Skeletal muscle tissue (tissue), 4 donors: Measurements from ENCODE around the gene NOTCH2. TPM values are rescaled to one million over a fixed set of nuclear protein-coding genes. Genes with fewer than 3 reads are reported as not detected.
"Not testable (repeated sequence)": the region's sequence is repeated elsewhere in the genome, so short reads cannot be mapped to it uniquely, and the experiment has no call there.

Experiments
- H3K27ac ChIP-seq: one replicate; pipeline ENCODE4 v1.7.0; 2013; ENCODE audit warnings: mild to moderate bottlenecking, low read depth, low read length, inconsistent platforms
- H3K27me3 ChIP-seq, 3 donors: one replicate each; pipeline ENCODE4 v1.7.0; 2013; ENCODE audit warnings: low read length in 3 of 3; ENCODE audit not compliant: control insufficient read depth in 3 of 3, insufficient read depth in 3 of 3
- H3K36me3 ChIP-seq, 3 donors: one replicate each; pipeline ENCODE4 v1.7.0; 2013; ENCODE audit warnings: low read length in 3 of 3; ENCODE audit not compliant: control insufficient read depth in 3 of 3, insufficient read depth in 3 of 3
- H3K4me1 ChIP-seq, 3 donors: one replicate each; pipeline ENCODE4 v1.7.0; 2013; ENCODE audit warnings: low read length in 3 of 3, mild to moderate bottlenecking in 3 of 3; ENCODE audit not compliant: control insufficient read depth in 3 of 3, insufficient read depth in 3 of 3
- H3K4me3 ChIP-seq, 3 donors: one replicate each; pipeline ENCODE4 v1.7.0; 2013; ENCODE audit warnings: low read length in 3 of 3
- H3K9ac ChIP-seq, 3 donors: one replicate each; pipeline ENCODE4 v1.7.0; 2013; ENCODE audit warnings: low read length in 3 of 3, mild to moderate bottlenecking in 3 of 3, moderate library complexity in 2 of 3, low read depth in 1 of 3
- H3K9me3 ChIP-seq, 3 donors: one replicate each; pipeline ENCODE4 v1.7.0; 2013; ENCODE audit warnings: low read length in 3 of 3; ENCODE audit not compliant: control insufficient read depth in 3 of 3
- total RNA-seq: library from RNA; depleted of rRNA; stranded (reverse); fragments of >200 nt; gene quantifications from one replicate; pipeline ENCODE4 v1.2.3, GENCODE V29; 2014
- donor health status: Osteomylitis.

Gene NOTCH2
- total RNA-seq, 1 donor from 2014 or later, result 101 TPM

DNA sequence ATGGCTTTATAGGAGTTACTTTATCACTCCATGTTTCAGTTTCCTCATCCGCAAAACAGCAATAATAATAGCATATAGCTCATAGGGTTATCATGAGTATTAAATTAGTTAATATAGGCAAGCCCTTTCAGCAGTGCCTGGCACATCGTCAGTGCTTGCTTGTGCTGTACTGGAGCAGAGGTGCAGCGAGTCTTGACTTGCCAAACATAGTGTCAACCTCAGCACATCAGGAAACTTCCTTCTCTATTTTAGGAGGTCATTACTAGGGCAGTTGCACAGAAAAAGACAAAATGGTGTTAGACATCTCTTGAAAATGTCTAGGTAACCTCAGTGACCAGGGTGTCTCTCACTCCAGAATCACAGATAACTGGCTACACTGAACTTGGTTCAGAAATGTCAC lies 34.3 kb upstream of the NOTCH2 start:
- not testable (repeated sequence) for H3K36me3 ChIP-seq, H3K27me3 ChIP-seq, H3K27ac ChIP-seq, H3K9ac ChIP-seq, H3K4me1 ChIP-seq, H3K4me3 ChIP-seq, H3K9me3 ChIP-seq

DNA sequence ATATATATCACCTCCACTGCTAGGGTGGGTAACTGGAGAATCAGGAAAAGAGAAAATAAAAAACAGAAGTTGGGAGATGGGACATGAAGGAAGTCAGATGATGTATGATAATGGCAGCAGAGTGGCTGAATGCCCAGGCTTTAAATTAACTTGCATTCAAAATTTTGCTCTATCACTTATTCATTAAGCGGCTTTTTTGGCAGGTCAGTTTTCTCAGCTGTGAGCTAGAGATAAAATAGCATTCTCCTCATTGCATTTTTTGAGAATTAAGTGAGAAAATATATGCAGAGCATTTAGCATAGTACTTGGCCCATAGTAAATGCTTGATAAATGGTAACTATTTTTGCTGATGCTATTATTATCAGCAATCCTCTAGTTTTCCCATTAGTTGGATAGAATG lies 32.1 kb upstream of the NOTCH2 start:
- not testable (repeated sequence) for H3K36me3 ChIP-seq, H3K9me3 ChIP-seq, H3K4me3 ChIP-seq, H3K27ac ChIP-seq, H3K9ac ChIP-seq, H3K27me3 ChIP-seq, H3K4me1 ChIP-seq

DNA sequence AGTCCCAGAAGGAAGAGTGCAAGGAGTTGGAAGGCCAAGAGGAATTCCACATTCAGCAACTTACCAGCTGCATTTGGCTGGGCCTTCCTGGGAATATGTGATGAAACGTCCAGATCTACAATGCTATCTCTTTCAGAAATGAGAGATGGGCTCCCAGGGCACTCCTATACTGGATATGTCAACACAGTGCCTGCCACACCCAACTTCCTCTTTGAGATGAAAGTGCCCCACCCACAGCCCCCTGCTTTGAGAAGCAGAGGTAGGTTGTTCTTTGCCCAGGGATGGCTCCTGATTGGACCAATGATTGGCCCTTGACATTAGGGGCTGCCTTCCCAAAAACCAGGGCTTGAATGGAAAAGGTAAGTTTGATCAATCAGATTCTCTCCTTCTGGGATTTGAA lies 31.1 kb upstream of the NOTCH2 start:
- H3K9ac ChIP-seq, H3K36me3 ChIP-seq, H3K9me3 ChIP-seq, H3K27ac ChIP-seq, H3K4me1 ChIP-seq, H3K27me3 ChIP-seq, H3K4me3 ChIP-seq: not testable (repeated sequence)

DNA sequence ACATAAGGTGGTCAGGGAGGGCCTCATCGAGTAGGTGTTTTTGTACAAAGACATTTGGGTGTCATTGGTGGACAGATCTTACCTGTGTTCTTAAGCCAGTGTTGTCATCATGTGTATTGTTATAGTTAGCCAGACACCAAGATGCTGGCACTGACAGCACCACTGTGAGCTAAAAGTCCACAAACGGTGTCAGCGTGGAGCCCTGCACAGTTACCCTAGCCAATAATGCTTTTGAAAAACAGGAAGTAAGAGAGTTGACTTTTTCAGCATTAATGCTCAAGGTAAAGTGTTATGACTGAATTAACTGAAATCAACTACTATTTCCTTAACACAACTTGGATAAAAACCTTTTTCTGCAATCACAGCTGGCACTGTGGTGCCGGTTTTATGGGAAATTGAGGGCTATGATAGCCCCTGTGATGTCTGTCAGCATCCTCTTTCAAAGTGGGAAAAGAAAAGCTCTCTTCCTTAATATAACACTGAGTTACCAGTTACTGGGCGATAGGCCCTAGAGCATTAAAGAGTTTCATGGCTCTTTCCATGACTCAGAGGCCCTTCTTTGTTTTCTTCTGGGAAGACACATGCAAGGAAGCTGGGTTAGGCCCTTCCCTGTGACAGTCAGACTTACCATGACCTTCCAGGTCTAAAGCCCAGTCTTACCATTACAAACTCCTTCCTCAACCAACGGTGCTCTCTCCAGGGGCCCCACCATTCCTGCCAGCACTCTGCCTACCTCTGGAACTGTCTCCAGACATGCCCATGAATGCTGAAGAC lies 29.7 kb upstream of the NOTCH2 start:
- H3K27ac ChIP-seq, H3K4me1 ChIP-seq, H3K36me3 ChIP-seq, H3K4me3 ChIP-seq, H3K9ac ChIP-seq, H3K27me3 ChIP-seq, H3K9me3 ChIP-seq: not testable (repeated sequence)

DNA sequence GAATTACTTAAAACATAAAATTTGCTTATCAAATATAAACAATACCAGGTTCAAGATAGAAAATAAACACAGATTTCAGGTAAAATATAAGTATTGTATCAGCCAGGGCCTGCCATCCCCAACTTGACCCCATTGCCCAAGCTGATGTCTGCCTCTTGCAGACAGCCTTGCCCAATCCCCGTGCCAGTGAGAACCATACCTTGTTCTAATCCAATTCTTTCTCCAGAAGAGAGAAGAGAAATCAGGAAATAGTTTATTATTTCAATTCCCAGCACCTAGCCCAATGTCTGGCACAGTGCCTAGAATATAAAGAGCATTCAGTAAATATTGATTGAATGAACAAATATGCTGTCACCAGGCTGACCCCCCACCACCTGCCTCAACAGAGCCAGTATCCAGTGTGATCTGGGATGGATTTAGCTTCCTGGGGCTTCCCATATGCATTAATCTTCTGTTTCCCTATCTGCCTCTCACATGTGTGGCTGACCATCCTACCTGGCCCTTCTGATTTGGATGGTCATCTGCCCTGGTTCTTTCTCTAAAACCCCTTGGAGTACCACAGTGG lies 27.6 kb upstream of the NOTCH2 start:
- not testable (repeated sequence) for H3K4me3 ChIP-seq, H3K9ac ChIP-seq, H3K36me3 ChIP-seq, H3K27ac ChIP-seq, H3K9me3 ChIP-seq, H3K27me3 ChIP-seq, H3K4me1 ChIP-seq

DNA sequence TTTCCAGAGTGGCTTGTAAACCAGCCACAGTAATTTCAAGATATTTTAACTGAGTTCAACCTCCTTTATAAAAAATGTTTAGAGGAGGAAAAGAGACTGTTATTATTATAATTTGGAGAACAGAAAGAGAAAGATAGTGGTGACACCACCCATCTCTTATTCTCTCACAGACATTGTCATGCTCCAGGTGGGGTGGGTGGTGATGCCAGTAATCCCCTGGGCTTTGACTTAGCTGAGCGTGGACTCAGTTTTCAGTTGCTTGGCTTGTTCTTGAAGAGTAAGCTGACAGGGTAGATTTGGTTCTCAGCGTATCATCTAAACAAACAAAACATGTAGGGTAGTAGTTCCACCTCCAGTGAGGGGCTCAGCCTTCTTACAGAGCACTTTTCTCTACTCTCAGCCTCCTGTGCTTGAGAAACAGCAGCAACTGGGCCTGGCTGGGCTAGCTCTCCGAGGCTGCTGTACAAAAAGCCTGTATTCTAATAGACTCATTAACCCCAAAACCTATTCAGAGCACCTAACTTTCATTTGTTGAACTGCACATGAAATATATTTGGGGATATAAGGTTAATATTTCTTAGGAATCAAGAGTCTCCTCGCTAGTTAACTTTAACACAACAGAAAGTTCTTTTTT lies 24.2 kb upstream of the NOTCH2 start:
- not testable (repeated sequence) for H3K4me3 ChIP-seq, H3K9me3 ChIP-seq, H3K4me1 ChIP-seq

DNA sequence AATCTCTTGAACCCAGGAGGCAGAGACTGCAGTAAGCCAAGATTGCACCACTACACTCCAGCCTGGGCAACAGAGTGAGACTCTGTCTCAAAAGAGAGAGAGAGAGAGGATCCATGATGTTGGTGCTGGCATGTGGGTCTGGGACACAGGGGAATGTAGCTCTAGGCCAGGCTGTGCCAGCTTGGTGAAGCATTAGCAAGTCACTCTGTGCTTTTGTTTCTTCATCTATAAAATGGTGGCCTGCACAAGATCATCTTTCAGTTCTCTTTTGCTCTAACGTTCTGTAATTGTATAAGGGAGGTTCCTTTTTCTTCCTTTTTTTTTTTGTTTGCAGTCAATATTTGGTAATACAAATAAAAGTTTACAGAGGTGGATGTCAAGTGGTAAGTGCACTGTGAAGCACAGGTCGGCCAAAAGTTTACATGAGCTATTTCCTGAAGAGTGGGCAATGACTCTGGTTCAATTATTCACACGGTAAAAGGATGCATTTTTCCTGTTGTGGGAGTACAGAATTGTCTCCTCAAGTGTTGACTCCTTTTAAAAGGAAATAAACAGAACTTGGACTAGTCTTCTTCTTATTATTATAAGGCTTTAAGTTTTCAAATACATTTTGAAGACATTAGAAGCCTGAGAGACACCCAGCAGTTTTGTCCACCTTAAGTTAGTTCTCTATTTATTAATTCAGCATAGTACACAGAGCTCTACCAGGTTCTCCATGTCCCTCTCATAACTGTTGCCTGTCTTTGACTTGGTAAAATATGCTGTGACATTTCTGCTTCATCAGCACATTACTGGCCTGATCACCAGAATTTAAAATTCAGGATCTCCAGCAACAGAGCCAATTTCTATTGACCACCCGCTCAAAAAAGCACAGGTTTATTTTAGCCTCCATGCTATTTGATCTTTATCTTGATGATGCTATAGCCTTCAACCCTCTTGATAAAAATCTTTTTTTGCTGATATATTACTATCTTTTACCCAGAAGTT lies 23.1 kb upstream of the NOTCH2 start:
- not testable (repeated sequence) for H3K4me1 ChIP-seq, H3K27ac ChIP-seq, H3K4me3 ChIP-seq, H3K27me3 ChIP-seq, H3K9me3 ChIP-seq, H3K36me3 ChIP-seq, H3K9ac ChIP-seq

More for the DNA sequence above, 24.2 kb upstream of the NOTCH2 start:
- not testable (repeated sequence) for H3K36me3 ChIP-seq, H3K27me3 ChIP-seq, H3K9ac ChIP-seq, H3K27ac ChIP-seq

DNA sequence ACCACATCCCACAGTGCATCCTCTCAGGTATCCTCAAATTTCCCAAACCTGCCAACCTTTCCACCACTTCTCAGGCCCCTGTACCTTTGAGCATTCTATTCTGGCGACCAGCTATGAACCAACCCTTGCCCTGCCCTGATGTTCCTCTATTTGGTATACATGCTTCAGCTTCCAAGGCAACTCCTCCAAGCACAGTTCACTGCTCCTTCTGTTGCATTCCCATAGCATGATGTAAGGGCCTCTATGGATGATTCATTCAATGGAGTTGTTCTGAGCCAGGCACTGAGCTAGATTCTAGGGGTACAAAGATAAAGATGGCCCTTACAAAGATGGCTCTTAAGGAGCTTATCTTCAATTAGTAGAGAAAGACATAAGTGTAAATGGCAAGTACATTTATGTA lies 21.4 kb upstream of the NOTCH2 start:
- not testable (repeated sequence) for H3K4me1 ChIP-seq, H3K27me3 ChIP-seq, H3K4me3 ChIP-seq, H3K9me3 ChIP-seq, H3K27ac ChIP-seq, H3K9ac ChIP-seq, H3K36me3 ChIP-seq

DNA sequence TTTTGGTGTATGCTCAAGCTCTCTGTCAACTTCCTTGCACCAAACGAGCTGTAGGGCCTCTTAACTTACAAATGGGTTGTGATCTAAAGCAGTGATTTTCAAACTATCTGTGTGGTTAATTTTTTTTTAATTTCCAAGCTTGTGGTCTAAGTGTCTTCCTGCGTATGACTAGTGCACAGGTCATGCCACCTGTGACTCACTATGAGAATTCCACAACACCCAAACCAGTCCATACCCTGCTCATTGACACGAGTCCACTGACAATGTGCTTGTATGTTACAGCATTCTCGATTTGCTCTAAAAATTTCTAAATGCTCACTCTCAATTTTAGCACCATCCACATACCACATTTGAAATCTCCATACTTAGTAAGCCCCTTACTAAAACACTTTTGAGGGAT lies 18.5 kb upstream of the NOTCH2 start:
- not testable (repeated sequence) for H3K4me1 ChIP-seq, H3K27ac ChIP-seq, H3K9ac ChIP-seq, H3K4me3 ChIP-seq, H3K36me3 ChIP-seq, H3K9me3 ChIP-seq, H3K27me3 ChIP-seq

DNA sequence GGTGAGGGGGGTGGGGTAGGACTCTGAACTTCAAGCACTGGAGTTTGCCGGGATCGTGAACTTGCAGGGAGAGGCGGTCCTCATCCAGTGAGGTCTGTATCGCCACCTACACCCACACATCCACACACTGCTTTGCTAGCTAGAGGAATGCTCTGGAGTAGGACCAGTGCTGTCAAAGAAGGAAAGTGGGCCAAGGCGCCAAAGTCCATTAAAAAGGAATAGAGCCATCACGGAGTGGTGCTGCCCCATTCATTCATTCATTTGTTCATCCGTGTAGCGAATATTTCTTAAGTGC lies 405 bp upstream of the NOTCH2 start:
- not testable (repeated sequence) for H3K4me3 ChIP-seq, H3K9ac ChIP-seq, H3K27ac ChIP-seq, H3K27me3 ChIP-seq, H3K9me3 ChIP-seq, H3K36me3 ChIP-seq, H3K4me1 ChIP-seq
